Keratinocyte (primary cell): ENCODE data around the gene FANCI.

Experiments used
- EZH2 ChIP-seq: IDR thresholded peaks from one replicate; pipeline ENCODE4 v1.6.1; 2012; ENCODE audit warnings: inconsistent platforms, mild to moderate bottlenecking, low read length, moderate library complexity
- TF ChIP-seq, protein P1 (sequence below), 3 experiments: IDR thresholded peaks in 1 of 3; conservative IDR thresholded peaks in 1 of 3; optimal IDR thresholded peaks in 1 of 3; 2 replicates in 2 of 3; 3 replicates in 1 of 3; pipeline versions ENCODE3 to v1.5.1; 2011; ENCODE audit warnings: low read length in 3 of 3, mild to moderate bottlenecking in 3 of 3, moderate library complexity in 2 of 3, control low read depth in 1 of 3, inconsistent platforms in 1 of 3; ENCODE audit not compliant: insufficient read depth in 2 of 3; ENCODE audit errors: extremely low read depth in 1 of 3

DNA sequence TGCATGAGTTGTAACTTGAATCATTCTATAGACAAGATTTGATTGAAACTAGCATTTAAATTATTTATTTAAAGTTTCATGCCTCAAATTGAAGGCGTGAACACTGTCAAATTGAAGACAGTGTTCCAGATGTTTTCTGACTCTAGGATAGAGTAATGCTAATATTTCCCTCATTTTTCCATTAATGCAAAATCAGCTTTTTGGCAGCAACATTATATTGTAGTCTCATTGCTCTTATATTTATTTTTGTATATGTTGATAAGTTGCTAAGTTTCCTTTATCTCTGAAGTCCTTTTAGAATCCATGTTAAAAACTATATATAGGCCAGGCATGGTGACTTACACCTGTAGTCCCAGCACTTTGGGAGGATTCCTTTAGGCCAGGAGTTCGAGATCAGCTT is 4.8 kb downstream of the FANCI start:
- TF ChIP-seq, protein P1, sequence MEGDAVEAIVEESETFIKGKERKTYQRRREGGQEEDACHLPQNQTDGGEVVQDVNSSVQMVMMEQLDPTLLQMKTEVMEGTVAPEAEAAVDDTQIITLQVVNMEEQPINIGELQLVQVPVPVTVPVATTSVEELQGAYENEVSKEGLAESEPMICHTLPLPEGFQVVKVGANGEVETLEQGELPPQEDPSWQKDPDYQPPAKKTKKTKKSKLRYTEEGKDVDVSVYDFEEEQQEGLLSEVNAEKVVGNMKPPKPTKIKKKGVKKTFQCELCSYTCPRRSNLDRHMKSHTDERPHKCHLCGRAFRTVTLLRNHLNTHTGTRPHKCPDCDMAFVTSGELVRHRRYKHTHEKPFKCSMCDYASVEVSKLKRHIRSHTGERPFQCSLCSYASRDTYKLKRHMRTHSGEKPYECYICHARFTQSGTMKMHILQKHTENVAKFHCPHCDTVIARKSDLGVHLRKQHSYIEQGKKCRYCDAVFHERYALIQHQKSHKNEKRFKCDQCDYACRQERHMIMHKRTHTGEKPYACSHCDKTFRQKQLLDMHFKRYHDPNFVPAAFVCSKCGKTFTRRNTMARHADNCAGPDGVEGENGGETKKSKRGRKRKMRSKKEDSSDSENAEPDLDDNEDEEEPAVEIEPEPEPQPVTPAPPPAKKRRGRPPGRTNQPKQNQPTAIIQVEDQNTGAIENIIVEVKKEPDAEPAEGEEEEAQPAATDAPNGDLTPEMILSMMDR (optimal IDR thresholded peaks at IDR 0.05 in 1 of 3, IDR thresholded peaks at IDR 0.05 in 1 of 3, conservative IDR thresholded peaks at IDR 0.05 in 1 of 3; ENCODE audit: extremely low read depth in 1 of 3, insufficient read depth in 2 of 3, low read length in 3 of 3), result no peak
- no peak for TF ChIP-seq EZH2
